Hair follicular keratinocyte (primary cell): ENCODE results near the gene TMPRSS7. TPM values are rescaled to one million over a fixed set of nuclear protein-coding genes. Genes with fewer than 3 reads are reported as not detected.

Source experiments
- total RNA-seq: library from RNA; depleted of rRNA; stranded (reverse); fragments of >200 nt; gene quantifications from 2 replicates; pipeline ENCODE4 v1.2.3, GENCODE V29; 2015

TMPRSS7 gene, protein sequence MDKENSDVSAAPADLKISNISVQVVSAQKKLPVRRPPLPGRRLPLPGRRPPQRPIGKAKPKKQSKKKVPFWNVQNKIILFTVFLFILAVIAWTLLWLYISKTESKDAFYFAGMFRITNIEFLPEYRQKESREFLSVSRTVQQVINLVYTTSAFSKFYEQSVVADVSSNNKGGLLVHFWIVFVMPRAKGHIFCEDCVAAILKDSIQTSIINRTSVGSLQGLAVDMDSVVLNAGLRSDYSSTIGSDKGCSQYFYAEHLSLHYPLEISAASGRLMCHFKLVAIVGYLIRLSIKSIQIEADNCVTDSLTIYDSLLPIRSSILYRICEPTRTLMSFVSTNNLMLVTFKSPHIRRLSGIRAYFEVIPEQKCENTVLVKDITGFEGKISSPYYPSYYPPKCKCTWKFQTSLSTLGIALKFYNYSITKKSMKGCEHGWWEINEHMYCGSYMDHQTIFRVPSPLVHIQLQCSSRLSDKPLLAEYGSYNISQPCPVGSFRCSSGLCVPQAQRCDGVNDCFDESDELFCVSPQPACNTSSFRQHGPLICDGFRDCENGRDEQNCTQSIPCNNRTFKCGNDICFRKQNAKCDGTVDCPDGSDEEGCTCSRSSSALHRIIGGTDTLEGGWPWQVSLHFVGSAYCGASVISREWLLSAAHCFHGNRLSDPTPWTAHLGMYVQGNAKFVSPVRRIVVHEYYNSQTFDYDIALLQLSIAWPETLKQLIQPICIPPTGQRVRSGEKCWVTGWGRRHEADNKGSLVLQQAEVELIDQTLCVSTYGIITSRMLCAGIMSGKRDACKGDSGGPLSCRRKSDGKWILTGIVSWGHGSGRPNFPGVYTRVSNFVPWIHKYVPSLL
- not detected in 2 replicates for total RNA-seq

GRCh38 chr3:112034436-112034835 lies at the start of gene TMPRSS7:
TMPRSS7 (plus strand) TSS chr3:112034736; CDS start chr3:112034846, 110 bp downstream.

DNA sequence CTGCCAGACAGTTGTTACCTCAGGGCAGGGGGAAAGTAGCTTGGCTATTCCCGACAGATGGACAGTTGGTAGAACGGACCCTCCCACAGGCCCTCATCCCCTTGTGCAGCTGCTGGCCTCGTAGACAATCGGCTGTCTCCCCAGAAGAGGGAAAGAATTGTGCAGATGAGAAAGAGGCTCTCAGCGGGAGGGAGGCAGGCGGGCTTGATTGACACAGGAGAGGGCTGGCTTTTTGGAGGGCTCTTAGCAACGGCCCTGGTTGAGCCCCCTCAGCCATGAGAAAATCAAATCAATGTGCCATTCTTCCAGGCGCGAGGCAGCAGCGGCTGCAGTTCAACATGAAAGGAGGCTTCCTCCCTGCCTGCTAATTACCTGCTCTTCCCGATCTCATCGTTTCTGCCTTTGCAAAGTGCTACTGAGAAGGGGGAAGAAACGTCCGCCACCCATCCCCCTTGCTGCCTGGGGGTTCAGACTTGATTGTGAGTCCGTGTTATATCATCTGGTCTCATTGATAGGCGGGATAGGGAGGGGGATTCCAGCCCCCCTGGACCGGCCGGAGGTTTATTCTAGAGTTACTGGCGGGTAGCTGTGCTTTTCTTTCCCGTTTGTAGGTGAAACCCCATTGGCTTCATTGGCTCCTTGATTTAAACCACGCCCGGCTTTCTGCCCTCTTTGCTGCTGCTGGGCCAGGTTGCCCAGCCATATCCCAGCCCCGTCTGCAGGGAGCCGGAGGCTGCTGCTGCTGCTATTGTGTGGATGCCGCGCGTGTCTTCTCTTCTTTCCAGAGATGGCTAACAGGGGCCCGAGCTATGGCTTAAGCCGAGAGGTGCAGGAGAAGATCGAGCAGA lies 35.7 kb upstream of the TMPRSS7 start, which contains the start of gene TAGLN3:
Gene TAGLN3 (plus strand): TSS at position 287 of the 848 bp plus-strand sequence. CDS start 501 bp downstream, at position 788.

DNA sequence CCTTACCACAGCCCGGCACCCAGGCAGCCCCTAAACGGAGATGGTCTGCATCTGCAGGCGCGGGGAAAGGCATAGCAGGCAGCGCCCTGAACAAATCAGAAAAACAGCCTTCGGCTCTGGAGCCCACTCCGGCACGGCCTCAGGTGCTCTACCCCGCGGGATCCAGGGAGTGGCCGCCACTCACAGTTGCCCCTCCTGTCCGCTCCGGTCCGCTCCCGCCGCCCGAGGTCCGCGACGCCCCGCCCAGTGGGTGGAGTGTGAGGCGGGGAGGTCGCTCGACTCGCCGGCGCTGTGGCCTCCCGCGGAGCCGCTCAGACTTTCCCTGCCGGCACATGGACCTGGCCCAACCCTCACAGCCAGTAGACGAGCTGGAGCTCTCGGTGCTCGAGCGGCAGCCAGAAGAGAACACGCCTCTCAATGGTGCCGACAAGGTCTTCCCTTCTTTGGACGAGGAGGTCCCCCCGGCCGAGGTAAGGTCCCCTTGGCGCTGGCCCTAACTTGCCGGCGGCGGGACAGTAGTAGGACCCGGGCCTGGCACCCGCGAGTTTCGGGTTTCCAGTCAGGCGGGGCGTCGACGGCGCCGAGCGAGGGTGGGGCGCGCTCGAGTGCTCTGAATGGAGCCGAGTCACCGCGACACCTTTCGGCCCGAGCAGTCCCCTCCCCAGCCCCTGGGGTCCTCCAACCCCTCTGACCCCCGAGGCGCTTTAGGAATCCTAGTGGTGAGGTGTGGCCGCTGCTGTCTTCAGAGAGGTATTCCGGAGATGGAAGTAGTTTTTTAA lies 51.7 kb downstream of the TMPRSS7 start, which contains the start of gene C3orf52:
Gene C3orf52 (plus strand): TSS at position 314 of the 779 bp plus-strand sequence. CDS start 19 bp downstream, at position 333.

Other genes with a start within 250 kb of the TMPRSS7 start
- gene PHLDB2, start 175.5 kb upstream of the TMPRSS7 start, total RNA-seq, result 40.2 and 57.1 TPM in 2 replicates
- 24.5 and 38.0 TPM in 2 replicates for gene ABHD10, start 55.7 kb upstream of the TMPRSS7 start, total RNA-seq
- gene TAGLN3, start 35.8 kb upstream of the TMPRSS7 start, total RNA-seq, result 22.4 and 39.2 TPM in 2 replicates
- gene C3orf52, start 51.7 kb downstream of the TMPRSS7 start, total RNA-seq, result 3.6 and 6.4 TPM in 2 replicates
- 0.91 and 2.0 TPM in 2 replicates for gene GCSAM, start 98.5 kb downstream of the TMPRSS7 start, total RNA-seq